HG03460 (cell line): ENCODE data around the gene SMURF2.
"Not testable (repeated sequence)": the region's sequence is repeated elsewhere in the genome, so short reads cannot be mapped to it uniquely, and the experiment has no call there.

Experiments used
- ATAC-seq: cut with Tn5 transposase; IDR thresholded peaks from one replicate; pipeline ENCODE4 v1.9.1; 2021; ENCODE audit not compliant: unreplicated experiment

Gene SMURF2

GRCh38 chr17:64661976-64662773 lies at the start of gene SMURF2:
TSS of gene SMURF2 (minus strand) at chr17:64662307. CDS start at chr17:64661880, 427 bp downstream.
- ATAC-seq = peak; percentile 89

GRCh38 chr17:64709481-64709880 lies 47.4 kb upstream of the SMURF2 start:
- ATAC-seq = no peak

GRCh38 chr17:64707050-64707591 lies 45.0 kb upstream of the SMURF2 start:
- ATAC-seq = no peak

- ATAC-seq = no peak
Measured at GRCh38 chr17:64706224-64707049, 44.3 kb upstream of the SMURF2 start.

GRCh38 chr17:64702815-64703214 lies 40.7 kb upstream of the SMURF2 start:
- ATAC-seq = no peak

GRCh38 chr17:64698725-64699124 lies 36.6 kb upstream of the SMURF2 start:
- ATAC-seq = no peak

GRCh38 chr17:64694207-64694606 lies 32.1 kb upstream of the SMURF2 start:
- no peak for ATAC-seq

- no peak for ATAC-seq
Measured at GRCh38 chr17:64692187-64692586, 30.1 kb upstream of the SMURF2 start.

- ATAC-seq = no peak
Measured at GRCh38 chr17:64689106-64689505, 27.0 kb upstream of the SMURF2 start.

- no peak for ATAC-seq
Measured at GRCh38 chr17:64688481-64688880, 26.4 kb upstream of the SMURF2 start.

GRCh38 chr17:64687961-64688360 lies 25.9 kb upstream of the SMURF2 start:
- ATAC-seq = no peak

GRCh38 chr17:64687376-64687775 lies 25.3 kb upstream of the SMURF2 start:
- ATAC-seq = no peak

- no peak for ATAC-seq
Measured at GRCh38 chr17:64686705-64687104, 24.6 kb upstream of the SMURF2 start.

- ATAC-seq = no peak
Measured at GRCh38 chr17:64685705-64686104, 23.6 kb upstream of the SMURF2 start.

GRCh38 chr17:64683796-64684195 lies 21.7 kb upstream of the SMURF2 start:
- no peak for ATAC-seq

GRCh38 chr17:64682261-64683181 lies 20.4 kb upstream of the SMURF2 start:
- no peak for ATAC-seq

GRCh38 chr17:64679710-64680216 lies 17.7 kb upstream of the SMURF2 start:
- ATAC-seq = no peak

GRCh38 chr17:64676763-64677162 lies 14.7 kb upstream of the SMURF2 start:
- ATAC-seq = no peak

- ATAC-seq = not testable (repeated sequence)
Measured at GRCh38 chr17:64670843-64671590, 8.9 kb upstream of the SMURF2 start.
